HCT116 (cell line): Measurements from ENCODE around the gene RNF175. TPM values are rescaled to one million over a fixed set of nuclear protein-coding genes. Genes with fewer than 3 reads are reported as not detected.

Experiments
- ATAC-seq: fragments of 200-7000 bp; cut with Tn5 transposase; 2 replicates; pipeline ENCODE4 v1.9.1; 2020; ENCODE audit warnings: mild to moderate bottlenecking, moderate library complexity
- BruUV-seq: library from RNA; stranded (reverse); fragments of 400-500 nt; replicated peaks from 2 replicates; lab custom pipeline; 2021; lab: Mats Ljungman, UMichigan
- CTCF ChIA-PET: fragments of 300-600 bp; sonication (Branson Sonifier 250); formaldehyde crosslinking; loops from one replicate; lab custom pipeline; 2021; ENCODE audit warnings: antibody characterized with exemption; lab: Charles Lee
- POLR2A ChIA-PET: fragments of 300-600, 350-600 bp; sonication (Branson Sonifier 250); formaldehyde crosslinking; loops from one replicate; lab custom pipeline; 2021; ENCODE audit warnings: antibody characterized with exemption; lab: Charles Lee
- RAD21 ChIA-PET, 2 experiments: fragments of 300-600 bp; sonication (Branson Sonifier 250); formaldehyde crosslinking; loops; one replicate each; lab custom pipeline; 2023; ENCODE audit warnings: low total read pairs in 2 of 2; ENCODE audit not compliant: uncharacterized antibody in 2 of 2, unreplicated experiment in 2 of 2, low non-redundant PET in 1 of 2; lab: Charles Lee
- DNase-seq: peaks from one replicate; pipeline ENCODE4 v3.0.0-alpha.2; 2010; ENCODE audit warnings: low read depth, low spot score
- H2AFZ ChIP-seq: fragments of 200-600 bp; shearing (Covaris generic), sonication (generic); 2 replicates; pipeline ENCODE4 v1.6.1; 2017; ENCODE audit warnings: low read depth, mixed run types, mixed read lengths, antibody characterized with exemption, low read length; ENCODE audit not compliant: poor library complexity, severe bottlenecking
- H3K27ac ChIP-seq: 2 replicates; pipeline ENCODE4 v1.5.1; 2012; ENCODE audit warnings: low read depth, low read length
- H3K27me3 ChIP-seq: fragments of 200-600 bp; sonication (generic); 2 replicates; pipeline ENCODE4 v1.6.1; 2016; ENCODE audit warnings: mixed run types, low read length, mixed read lengths; ENCODE audit not compliant: insufficient read depth
- H3K36me3 ChIP-seq, 2 experiments: fragments of 200-500 bp in 1 of 2; fragments of 200-600 bp in 1 of 2; sonication (Bioruptor generic) in 1 of 2; sonication (generic) in 1 of 2; 2 replicates each; pipeline versions ENCODE4 v1.5.1 to v1.6.1; 2014 to 2016; ENCODE audit warnings: low read length in 2 of 2, inconsistent platforms in 1 of 2, mixed read lengths in 1 of 2, mixed run types in 1 of 2; ENCODE audit not compliant: insufficient read depth in 2 of 2, control insufficient read depth in 1 of 2
- H3K4me1 ChIP-seq, 2 experiments: fragments of 200-600 bp in 1 of 2; sonication (generic) in 1 of 2; 2 replicates each; pipeline versions ENCODE4 v1.5.1 to v1.6.1; 2012 to 2017; ENCODE audit warnings: low read length in 2 of 2, inconsistent platforms in 1 of 2, mild to moderate bottlenecking in 1 of 2, mixed read lengths in 1 of 2, mixed run types in 1 of 2, moderate library complexity in 1 of 2; ENCODE audit not compliant: insufficient read depth in 2 of 2, control insufficient read depth in 1 of 2
- H3K4me2 ChIP-seq: fragments of 200-600 bp; sonication (generic); 2 replicates; pipeline ENCODE4 v1.6.1; 2017; ENCODE audit warnings: mixed run types, low read length, mixed read lengths
- H3K4me3 ChIP-seq, 2 experiments: fragments of 200-600 bp in 1 of 2; sonication (generic) in 1 of 2; replicated peaks in 1 of 2; 2 replicates each; pipeline ENCODE4 v1.5.1; 2011 to 2016; ENCODE audit warnings: low read length in 2 of 2, control low read depth in 1 of 2, low read depth in 1 of 2, mild to moderate bottlenecking in 1 of 2, mixed read lengths in 1 of 2, mixed run types in 1 of 2
- H3K79me2 ChIP-seq: fragments of 200-600 bp; sonication (generic); 2 replicates; pipeline ENCODE4 v1.6.1; 2017; ENCODE audit warnings: mild to moderate bottlenecking, mixed run types, low read length, moderate library complexity, mixed read lengths; ENCODE audit not compliant: insufficient read depth
- H3K9ac ChIP-seq: fragments of 200-600 bp; sonication (generic); 2 replicates; pipeline ENCODE4 v1.6.1; 2016; ENCODE audit warnings: low read length, mixed read lengths
- H3K9me2 ChIP-seq: fragments of 200-600 bp; sonication (generic), shearing (Covaris generic); 2 replicates; pipeline ENCODE4 v1.6.1; 2017; ENCODE audit warnings: mixed run types, mild to moderate bottlenecking, moderate library complexity; ENCODE audit not compliant: insufficient read depth
- H3K9me3 ChIP-seq, 2 experiments: fragments of 200-500 bp in 1 of 2; fragments of 200-600 bp in 1 of 2; sonication (Bioruptor generic) in 1 of 2; sonication (generic) in 1 of 2; 2 replicates each; pipeline ENCODE4 v1.6.1; 2014 to 2017; ENCODE audit warnings: low read length in 2 of 2, mixed read lengths in 2 of 2, inconsistent platforms in 1 of 2, low read depth in 1 of 2, mild to moderate bottlenecking in 1 of 2, mixed run types in 1 of 2, moderate library complexity in 1 of 2; ENCODE audit not compliant: control insufficient read depth in 1 of 2, insufficient read depth in 1 of 2
- H4K20me1 ChIP-seq: fragments of 200-600 bp; sonication (generic), shearing (Covaris generic); 2 replicates; pipeline ENCODE4 v1.6.1; 2017; ENCODE audit warnings: mixed run types, mild to moderate bottlenecking, moderate library complexity; ENCODE audit not compliant: insufficient read depth
- ATF3 ChIP-seq: IDR thresholded peaks from 2 replicates; pipeline ENCODE4 v1.6.1; 2012
- CEBPB ChIP-seq: IDR thresholded peaks from 2 replicates; pipeline ENCODE4 v1.6.1; 2012; ENCODE audit warnings: low read depth
- CTCF ChIP-seq, 3 experiments: fragments of 200-600 bp in 1 of 3; sonication (generic) in 1 of 3; IDR thresholded peaks in 2 of 3; conservative IDR thresholded peaks in 1 of 3; 2 replicates each; pipeline ENCODE4 v1.5.1; 2012 to 2017; ENCODE audit warnings: low read depth in 2 of 3, low read length in 2 of 3, antibody characterized with exemption in 1 of 3, borderline replicate concordance in 1 of 3, control low read depth in 1 of 3, mild to moderate bottlenecking in 1 of 3, mixed read lengths in 1 of 3, mixed run types in 1 of 3, moderate library complexity in 1 of 3; ENCODE audit not compliant: insufficient read depth in 1 of 3
- EGR1 ChIP-seq: IDR thresholded peaks from 2 replicates; pipeline ENCODE4 v1.6.1; 2012; ENCODE audit warnings: low read depth
- ELF1 ChIP-seq: IDR thresholded peaks from 2 replicates; pipeline ENCODE4 v1.6.1; 2012; ENCODE audit warnings: low read depth, borderline replicate concordance
- EZH2 ChIP-seq: fragments of 200-600 bp; sonication (generic); IDR thresholded peaks from 2 replicates; pipeline ENCODE4 v1.6.1; 2017; ENCODE audit warnings: antibody characterized with exemption, mixed run types
- FOSL1 ChIP-seq: IDR thresholded peaks from 2 replicates; pipeline ENCODE4 v1.6.1; 2012; ENCODE audit warnings: low read depth
- POLR2A ChIP-seq: IDR thresholded peaks from 2 replicates; pipeline ENCODE4 v1.7.0; 2011; ENCODE audit warnings: borderline replicate concordance; ENCODE audit not compliant: insufficient read depth, insufficient read length; ENCODE audit errors: extremely low read depth
- POLR2AphosphoS5 ChIP-seq: IDR thresholded peaks from 2 replicates; pipeline ENCODE4 v1.6.1; 2011; ENCODE audit warnings: mild to moderate bottlenecking, low read depth, low read length, moderate library complexity
- RAD21 ChIP-seq: IDR thresholded peaks from 2 replicates; pipeline ENCODE4 v1.6.1; 2012; ENCODE audit warnings: low read depth, mild to moderate bottlenecking
- REST ChIP-seq: IDR thresholded peaks from 2 replicates; pipeline ENCODE4 v1.6.1; 2012; ENCODE audit warnings: low read depth
- SIN3A ChIP-seq: IDR thresholded peaks from 2 replicates; pipeline ENCODE4 v1.6.1; 2012; ENCODE audit warnings: low read depth
- SP1 ChIP-seq: IDR thresholded peaks from 2 replicates; pipeline ENCODE4 v1.6.1; 2012; ENCODE audit warnings: low read depth
- SRF ChIP-seq: IDR thresholded peaks from 2 replicates; pipeline ENCODE4 v1.6.1; 2012; ENCODE audit warnings: low read depth
- TCF7L2 ChIP-seq: IDR thresholded peaks from 2 replicates; pipeline ENCODE4 v1.7.0; 2011; ENCODE audit warnings: borderline replicate concordance, inconsistent platforms; ENCODE audit not compliant: insufficient read depth, insufficient read length; ENCODE audit errors: extremely low read depth
- ZBTB33 ChIP-seq: IDR thresholded peaks from 2 replicates; pipeline ENCODE4 v1.6.1; 2011; ENCODE audit warnings: mild to moderate bottlenecking, low read length, moderate library complexity; ENCODE audit not compliant: insufficient replicate concordance; ENCODE audit errors: extremely low read depth
- ZNF274 ChIP-seq: fragments of 200-500 bp; sonication (Bioruptor generic); IDR thresholded peaks from 2 replicates; pipeline ENCODE4 v1.6.1; 2014; ENCODE audit warnings: mild to moderate bottlenecking, low read depth, low read length, inconsistent platforms
- intact Hi-C: fragments of 100-400 bp; cut with micrococcal nuclease; formaldehyde crosslinking; loops from 2 replicates; pipeline ENCODE4 v1.10.0; 2022
- total RNA-seq: library from RNA; stranded (reverse); gene quantifications from one replicate; pipeline ENCODE4 v1.2.1, GENCODE V29; 2021; ENCODE audit not compliant: unreplicated experiment

Gene RNF175
- total RNA-seq, 1 experiment from 2014 or later = not detected

- no peaks in the 10 kb centered on the region for H3K9me3 ChIP-seq
- H2AFZ ChIP-seq = no peak overlapping the region
- H3K27ac ChIP-seq = no peak overlapping the region
- H3K9ac ChIP-seq = no peak overlapping the region
- ATAC-seq (0 out of 2 replicates have a peak, but pooled peaks have one; percentile 30), DNase-seq (no peak)
- H3K4me3 ChIP-seq = no peak overlapping the region
- ChIA-PET POLR2A (no interaction called here), CTCF (no interaction called here), RAD21 (no interaction called here)
- no TSS peak for BruUV-seq
- TF ChIP-seq ZBTB33 = no peak
- no peak for TF ChIP-seq POLR2A
- TF ChIP-seq CEBPB = no peak
- TF ChIP-seq EGR1 = no peak
- no peak for TF ChIP-seq ELF1
- no peak for TF ChIP-seq EZH2
- no peak for TF ChIP-seq SP1
- no peak for TF ChIP-seq ATF3
- no peak for TF ChIP-seq POLR2AphosphoS5
- TF ChIP-seq TCF7L2 = no peak
- TF ChIP-seq ZNF274 = no peak
- TF ChIP-seq CTCF (IDR thresholded peaks at IDR 0.05 in 2 of 3, conservative IDR thresholded peaks at IDR 0.05 in 1 of 3; ENCODE audit: borderline replicate concordance in 1 of 3, insufficient read depth in 1 of 3, low read depth in 2 of 3, low read length in 2 of 3) = no peak
- no peak for TF ChIP-seq SRF
- no peak for TF ChIP-seq RAD21
- TF ChIP-seq SIN3A = no peak
- no peak for TF ChIP-seq FOSL1
- TF ChIP-seq REST = no peak
- H3K4me1 ChIP-seq = peaks cover 0 to 9% of the 10 kb centered on the region in 2 experiments; a peak in 1 of 4 replicates
- H4K20me1 ChIP-seq = no peaks in the 10 kb centered on the region
- H3K4me2 ChIP-seq = no peak overlapping the region
- no peaks in the 10 kb centered on the region for H3K36me3 ChIP-seq
- intact Hi-C loops = no loop called here
- no peaks in the 10 kb centered on the region for H3K9me2 ChIP-seq
- H3K79me2 ChIP-seq = no peaks in the 10 kb centered on the region
- no peaks in the 10 kb centered on the region for H3K27me3 ChIP-seq
Observed at GRCh38 chr4:153679486-153679885, 80.3 kb downstream of the RNF175 start.
